ENCODE results near the gene USHBP1. TPM values are rescaled to one million over a fixed set of nuclear protein-coding genes. Genes with fewer than 3 reads are reported as not detected.

The USHBP1 gene
- total and polyA plus RNA-seq, 2 experiments from 2014 or later: 4.0 to 5.6 TPM

GRCh38 chr19:17202249-17202648, 62.3 kb downstream of the USHBP1 start (continued):
- TF ChIP-seq ZNF462 (CRISPR knock-in tag; IDR thresholded peaks at IDR 0.05) (no peak), ZNF114 (CRISPR knock-in tag; IDR thresholded peaks at IDR 0.05) (no peak), ZNF331 (CRISPR knock-in tag; IDR thresholded peaks at IDR 0.05; ENCODE audit: low read depth) (no peak), STAT1 (IDR thresholded peaks at IDR 0.05; ENCODE audit: unreplicated experiment) (no peak), POLR2AphosphoS5 (IDR thresholded peaks at IDR 0.05; ENCODE audit: low read depth) (no peak)

GRCh38 chr19:17200408-17201079, 64.0 kb downstream of the USHBP1 start:
- DNase-seq (ENCODE audit: low spot score): no peak
- Histone ChIP-seq H3K27ac (ENCODE audit: low read depth) (no peak overlapping the region), H3K4me1 (ENCODE audit: insufficient read depth) (no peaks in the 10 kb centered on the region), H3K9me2 (ENCODE audit: insufficient read depth) (no peaks in the 10 kb centered on the region), H3F3A (replicated peaks; ENCODE audit: low read depth) (no peaks in the 10 kb centered on the region), H4K20me1 (replicated peaks; ENCODE audit: insufficient read depth) (0 out of 2 replicates have a peak, but pooled peaks cover 3% of the 10 kb centered on the region), H2AFZ (no peak overlapping the region), H3K36me3 (ENCODE audit: insufficient read depth) (0 out of 2 replicates have a peak, but pooled peaks cover 3% of the 10 kb centered on the region), H3K4me2 (no peak overlapping the region), H3K79me2 (replicated peaks; ENCODE audit: insufficient read depth) (no peaks in the 10 kb centered on the region), H3K4me3 (no peak overlapping the region), H3K27me3 (ENCODE audit: insufficient read depth) (no peaks in the 10 kb centered on the region)
- Mint-ChIP-seq H3K27ac (no peak overlapping the region), H3K9me3 (no peaks in the 10 kb centered on the region; the same call in 2 of the 3 replicates), H3K27me3 (ENCODE audit: insufficient read depth, low read depth, poor library complexity) (peaks cover 13% of the 10 kb centered on the region), H3K4me3 (no peak overlapping the region), H3K4me1 (no peaks in the 10 kb centered on the region), H3K36me3 (ENCODE audit: low read depth) (peaks cover 65% of the 10 kb centered on the region)
- no peak for ATAC-seq
- TF ChIP-seq EZH2 (IDR thresholded peaks at IDR 0.05; ENCODE audit: low read depth, unreplicated experiment) (no peak), NANOG (IDR thresholded peaks at IDR 0.05; ENCODE audit: borderline replicate concordance) (no peak), POLR2AphosphoS5 (IDR thresholded peaks at IDR 0.05; ENCODE audit: low read depth) (no peak), EZH2phosphoT487 (IDR thresholded peaks at IDR 0.05; ENCODE audit: unreplicated experiment) (no peak), STAT1 (IDR thresholded peaks at IDR 0.05; ENCODE audit: unreplicated experiment) (no peak), ETS1 (IDR thresholded peaks at IDR 0.05) (no peak), ZNF114 (CRISPR knock-in tag; IDR thresholded peaks at IDR 0.05) (no peak), JUNB (IDR thresholded peaks at IDR 0.05; ENCODE audit: unreplicated experiment) (no peak), CTCF (conservative IDR thresholded peaks at IDR 0.05; ENCODE audit: low read depth in 2 of 2) (no peak)

Measured in GM23338 (cell line).